ENCODE results near the gene TBL1X.

Gene TBL1X

DNA sequence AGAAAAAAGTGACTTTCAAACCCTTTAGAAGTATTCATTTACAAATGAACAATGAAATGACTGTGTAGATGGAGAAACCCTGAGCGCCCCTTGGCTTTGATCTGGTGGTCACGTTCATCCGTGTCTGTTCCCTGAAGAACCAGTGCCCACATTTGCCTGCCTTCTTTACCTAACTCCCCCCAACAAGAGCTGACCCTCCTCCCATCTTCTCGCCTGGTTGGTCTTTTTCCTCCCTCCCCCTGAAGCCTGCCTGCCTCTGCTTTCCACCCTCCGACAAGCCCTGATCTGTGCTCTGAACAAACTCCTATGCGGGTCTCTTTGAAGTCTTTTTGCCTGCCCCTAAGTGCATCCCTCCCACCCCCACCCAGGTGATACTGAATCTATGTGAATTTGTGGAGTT is 18.5 kb downstream of the TBL1X start:
- TF ChIP-seq, protein P1, sequence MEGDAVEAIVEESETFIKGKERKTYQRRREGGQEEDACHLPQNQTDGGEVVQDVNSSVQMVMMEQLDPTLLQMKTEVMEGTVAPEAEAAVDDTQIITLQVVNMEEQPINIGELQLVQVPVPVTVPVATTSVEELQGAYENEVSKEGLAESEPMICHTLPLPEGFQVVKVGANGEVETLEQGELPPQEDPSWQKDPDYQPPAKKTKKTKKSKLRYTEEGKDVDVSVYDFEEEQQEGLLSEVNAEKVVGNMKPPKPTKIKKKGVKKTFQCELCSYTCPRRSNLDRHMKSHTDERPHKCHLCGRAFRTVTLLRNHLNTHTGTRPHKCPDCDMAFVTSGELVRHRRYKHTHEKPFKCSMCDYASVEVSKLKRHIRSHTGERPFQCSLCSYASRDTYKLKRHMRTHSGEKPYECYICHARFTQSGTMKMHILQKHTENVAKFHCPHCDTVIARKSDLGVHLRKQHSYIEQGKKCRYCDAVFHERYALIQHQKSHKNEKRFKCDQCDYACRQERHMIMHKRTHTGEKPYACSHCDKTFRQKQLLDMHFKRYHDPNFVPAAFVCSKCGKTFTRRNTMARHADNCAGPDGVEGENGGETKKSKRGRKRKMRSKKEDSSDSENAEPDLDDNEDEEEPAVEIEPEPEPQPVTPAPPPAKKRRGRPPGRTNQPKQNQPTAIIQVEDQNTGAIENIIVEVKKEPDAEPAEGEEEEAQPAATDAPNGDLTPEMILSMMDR (IDR thresholded peaks at IDR 0.05; ENCODE audit: low read depth, low read length): no peak
- DNase-seq: no peak
- no peaks in the 10 kb centered on the region for H3K36me3 ChIP-seq

DNA sequence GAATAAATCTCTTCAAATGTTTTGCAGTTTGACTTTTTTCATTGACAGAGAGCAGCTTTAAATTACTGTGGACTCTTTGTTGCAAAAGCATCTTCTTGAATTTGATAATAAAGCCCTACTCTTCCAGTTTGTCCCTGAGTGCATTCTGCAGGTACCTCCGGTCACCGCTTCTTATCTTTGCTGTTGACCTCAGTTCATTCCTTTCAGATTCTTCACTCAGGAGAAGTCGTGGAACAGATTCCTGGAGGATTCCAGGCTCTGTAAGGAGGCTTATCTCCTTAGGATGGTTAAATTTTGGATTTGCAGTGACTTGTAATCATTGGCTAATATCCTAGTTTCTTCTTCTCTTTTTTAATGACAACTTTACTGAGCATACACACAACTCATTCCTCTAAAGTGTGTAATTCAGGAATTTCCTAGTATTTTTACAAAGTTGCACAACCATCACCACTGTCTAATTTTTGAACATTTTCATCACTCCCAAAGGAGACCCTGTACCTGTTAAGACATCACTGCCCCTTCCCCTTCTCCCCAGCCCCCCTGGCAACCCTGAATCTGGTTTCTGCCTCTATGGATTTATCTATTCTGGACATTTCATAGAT is 22.0 kb downstream of the TBL1X start:
- H3K36me3 ChIP-seq: no peaks in the 10 kb centered on the region
- no peak overlapping the region for H3K4me3 ChIP-seq (ENCODE audit: low read depth, low read length)
- DNase-seq: no peak
- H3K9me3 ChIP-seq: no peaks in the 10 kb centered on the region
- no peaks in the 10 kb centered on the region for H3K4me1 ChIP-seq
- no peaks in the 10 kb centered on the region for H3K27me3 ChIP-seq
- TF ChIP-seq, protein P1 (IDR thresholded peaks at IDR 0.05; ENCODE audit: low read depth, low read length): no peak

More for the DNA sequence above, 18.5 kb downstream of the TBL1X start:
- H3K27me3 ChIP-seq: no peaks in the 10 kb centered on the region
- no peak overlapping the region for H3K4me3 ChIP-seq (ENCODE audit: low read depth, low read length)
- no peaks in the 10 kb centered on the region for H3K9me3 ChIP-seq
- H3K4me1 ChIP-seq: no peaks in the 10 kb centered on the region

DNA sequence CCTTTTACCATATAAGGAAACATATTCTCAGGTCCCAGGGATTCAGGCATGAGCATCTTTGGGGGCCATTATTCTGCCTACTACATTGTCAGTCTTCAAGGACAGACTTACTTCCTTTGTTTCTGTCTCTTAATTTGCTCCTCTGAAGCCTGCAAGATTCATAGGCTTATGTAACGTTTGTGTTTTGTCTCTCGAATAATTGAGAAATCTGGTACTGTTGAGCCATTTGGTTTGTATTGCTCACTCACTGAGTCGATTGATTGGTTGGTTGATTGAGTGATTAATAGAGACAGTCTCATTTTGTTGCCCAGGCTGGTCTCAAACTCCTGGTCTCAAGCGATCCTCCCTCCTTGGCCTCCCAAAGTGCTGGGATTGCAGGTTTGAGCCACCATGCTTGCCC is 23.7 kb downstream of the TBL1X start:
- TF ChIP-seq, protein P1 (IDR thresholded peaks at IDR 0.05; ENCODE audit: low read depth, low read length): no peak
- H3K27me3 ChIP-seq: no peaks in the 10 kb centered on the region
- DNase-seq: no peak
- H3K4me3 ChIP-seq (ENCODE audit: low read depth, low read length): no peak overlapping the region
- no peaks in the 10 kb centered on the region for H3K36me3 ChIP-seq
- no peaks in the 10 kb centered on the region for H3K9me3 ChIP-seq
- no peaks in the 10 kb centered on the region; the same call in 1 of the 2 replicates for H3K4me1 ChIP-seq

DNA sequence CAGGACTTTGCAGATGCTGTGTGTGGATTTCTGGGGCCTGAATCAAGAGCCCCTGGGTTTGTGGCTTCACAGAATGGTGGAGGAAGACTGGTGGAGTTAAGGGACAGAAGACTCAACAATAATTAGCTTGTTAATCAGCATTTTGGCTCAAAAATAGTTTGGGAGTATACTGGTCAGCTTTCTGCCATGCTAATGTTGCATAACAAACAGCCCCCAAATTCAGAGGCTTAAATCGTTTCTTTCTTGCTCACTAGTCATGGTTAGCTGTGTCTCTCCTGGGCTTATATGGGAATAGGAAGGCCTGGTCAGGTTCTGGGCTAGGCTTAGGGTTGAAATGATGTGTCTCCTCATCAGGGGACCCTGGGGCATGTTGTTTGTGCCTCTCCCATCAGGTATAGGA is 24.4 kb downstream of the TBL1X start:
- Histone ChIP-seq H3K4me1 (no peaks in the 10 kb centered on the region; the same call in 1 of the 2 replicates), H3K9me3 (no peaks in the 10 kb centered on the region), H3K27me3 (no peaks in the 10 kb centered on the region), H3K4me3 (ENCODE audit: low read depth, low read length) (no peak overlapping the region), H3K36me3 (no peaks in the 10 kb centered on the region)
- DNase-seq: no peak
- TF ChIP-seq, protein P1 (IDR thresholded peaks at IDR 0.05; ENCODE audit: low read depth, low read length): no peak

DNA sequence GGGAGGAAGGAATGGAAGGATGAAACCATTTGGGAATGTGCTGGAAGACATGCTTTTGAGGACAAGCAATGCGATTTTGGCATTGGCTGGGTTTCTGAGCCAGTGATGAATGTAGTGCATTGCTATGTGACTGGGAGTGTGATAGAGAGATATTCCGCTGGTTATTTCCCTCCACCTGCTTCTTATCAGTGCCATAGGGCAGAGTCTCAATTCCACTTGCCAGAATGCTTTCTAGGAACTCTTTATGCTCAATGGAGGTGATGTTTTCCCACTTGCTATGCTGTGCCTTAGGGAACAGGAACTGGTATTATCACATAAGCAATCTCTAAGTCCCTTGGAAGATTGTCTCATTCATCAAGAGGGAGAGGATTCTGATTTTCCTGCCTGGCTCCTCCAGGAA is 28.0 kb downstream of the TBL1X start:
- no peaks in the 10 kb centered on the region for H3K27me3 ChIP-seq
- H3K9me3 ChIP-seq: no peaks in the 10 kb centered on the region
- no peaks in the 10 kb centered on the region; the same call in 1 of the 2 replicates for H3K36me3 ChIP-seq
- no peaks in the 10 kb centered on the region; the same call in 1 of the 2 replicates for H3K4me1 ChIP-seq
- no peak for DNase-seq
- TF ChIP-seq, protein P1 (IDR thresholded peaks at IDR 0.05; ENCODE audit: low read depth, low read length): no peak
- H3K4me3 ChIP-seq (ENCODE audit: low read depth, low read length): no peak overlapping the region

DNA sequence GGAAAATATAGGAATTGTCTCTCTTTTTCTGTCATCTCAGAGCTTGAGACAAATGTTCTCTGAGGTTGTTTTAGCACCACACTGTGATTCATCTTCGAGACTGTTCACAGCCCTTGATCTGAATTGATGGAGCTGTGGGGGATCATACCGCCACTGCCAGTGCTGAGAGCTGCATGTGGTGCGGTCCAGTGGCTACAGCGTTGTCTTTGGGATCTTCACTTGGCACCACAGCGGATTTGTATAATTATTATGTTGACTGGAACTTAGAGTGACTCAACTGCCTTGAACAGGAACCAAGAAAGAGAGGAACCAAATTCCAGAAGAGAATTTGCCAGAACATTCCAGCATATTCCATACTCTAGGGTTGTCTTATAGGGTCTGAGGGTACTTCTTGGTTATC is 29.1 kb downstream of the TBL1X start:
- peaks cover 4% of the 10 kb centered on the region for H3K4me1 ChIP-seq
- DNase-seq: no peak
- H3K4me3 ChIP-seq (ENCODE audit: low read depth, low read length): no peak overlapping the region
- no peaks in the 10 kb centered on the region for H3K9me3 ChIP-seq
- H3K27me3 ChIP-seq: no peaks in the 10 kb centered on the region
- no peaks in the 10 kb centered on the region; the same call in 1 of the 2 replicates for H3K36me3 ChIP-seq
- TF ChIP-seq, protein P1 (IDR thresholded peaks at IDR 0.05; ENCODE audit: low read depth, low read length): no peak

All from BE2C (cell line).